PC-9 (cell line): Measurements from ENCODE around the gene TMEM242. TPM values are rescaled to one million over a fixed set of nuclear protein-coding genes. Genes with fewer than 3 reads are reported as not detected.
A peak's percentile ranks its signal among the peaks of the same experiment; 100 is the strongest.
"Not testable (repeated sequence)": the region's sequence is repeated elsewhere in the genome, so short reads cannot be mapped to it uniquely, and the experiment has no call there.

Experiments used
- BruUV-seq: library from RNA; stranded (reverse); fragments of 400-500 nt; replicated peaks from 2 replicates; lab custom pipeline; 2021; lab: Mats Ljungman, UMichigan
- CTCF ChIA-PET: fragments of 300-600 bp; sonication (Branson Sonifier 250); formaldehyde crosslinking; loops from one replicate; lab custom pipeline; 2022; ENCODE audit warnings: antibody characterized with exemption; lab: Charles Lee
- POLR2A ChIA-PET: fragments of 300-600 bp; sonication (Branson Sonifier 250); formaldehyde crosslinking; loops from one replicate; lab custom pipeline; 2022; ENCODE audit warnings: antibody characterized with exemption; ENCODE audit not compliant: unreplicated experiment; lab: Charles Lee
- DNase-seq, 2 experiments: peaks; one replicate each; pipeline versions ENCODE4 v3.0.0 to v3.0.0-alpha.2; 2015 to 2022; ENCODE audit warnings: mixed read lengths in 1 of 2
- H2AFZ ChIP-seq: fragments of 200-600 bp; sonication (generic); 2 replicates; pipeline ENCODE4 v1.8.1; 2017; ENCODE audit warnings: antibody characterized with exemption
- H3F3A ChIP-seq: fragments of 200-600 bp; sonication (generic); 2 replicates; pipeline ENCODE4 v1.8.1; 2017; ENCODE audit warnings: antibody characterized with exemption, mild to moderate bottlenecking, low read depth; ENCODE audit not compliant: insufficient read depth
- H3K27ac ChIP-seq: fragments of 200-600 bp; sonication (generic); 2 replicates; pipeline ENCODE4 v1.6.1; 2016; ENCODE audit warnings: mixed run types
- H3K27me3 ChIP-seq: fragments of 200-600 bp; sonication (generic); 2 replicates; pipeline ENCODE4 v1.6.1; 2016; ENCODE audit warnings: low read depth, mixed run types; ENCODE audit not compliant: insufficient read depth
- H3K36me3 ChIP-seq: fragments of 200-600 bp; sonication (generic); 2 replicates; pipeline ENCODE4 v1.6.1; 2016; ENCODE audit warnings: low read depth, mixed run types
- H3K4me1 ChIP-seq: fragments of 200-600 bp; sonication (generic); replicated peaks from 2 replicates; pipeline ENCODE4 v1.6.1; 2016; ENCODE audit warnings: mixed run types; ENCODE audit not compliant: insufficient read depth
- H3K4me2 ChIP-seq: fragments of 200-600 bp; sonication (generic); 2 replicates; pipeline ENCODE4 v1.6.1; 2017; ENCODE audit warnings: mixed run types
- H3K4me3 ChIP-seq: fragments of 200-600 bp; sonication (generic); 2 replicates; pipeline ENCODE4 v1.6.1; 2016; ENCODE audit warnings: mixed run types
- H3K79me2 ChIP-seq: fragments of 200-600 bp; sonication (generic); 2 replicates; pipeline ENCODE4 v1.6.1; 2017; ENCODE audit warnings: low read depth, mixed run types
- H3K9me2 ChIP-seq: fragments of 200-600 bp; sonication (generic); 2 replicates; pipeline ENCODE4 v1.8.1; 2017; ENCODE audit warnings: mild to moderate bottlenecking; ENCODE audit not compliant: insufficient read depth
- H3K9me3 ChIP-seq: fragments of 200-600 bp; sonication (generic); 2 replicates; pipeline ENCODE4 v1.8.1; 2016; ENCODE audit warnings: low read depth; ENCODE audit not compliant: insufficient read depth
- H4K20me1 ChIP-seq: fragments of 200-600 bp; sonication (generic); 2 replicates; pipeline ENCODE4 v1.8.1; 2017; ENCODE audit not compliant: insufficient read depth
- EZH2 ChIP-seq: fragments of 200-600 bp; sonication (generic); IDR thresholded peaks from 2 replicates; pipeline ENCODE4 v1.8.0; 2017; ENCODE audit warnings: antibody characterized with exemption, low read depth
- intact Hi-C: fragments of 100-400 bp; cut with micrococcal nuclease; formaldehyde crosslinking; loops from one replicate; pipeline ENCODE4 v1.10.0; 2022; ENCODE audit not compliant: unreplicated experiment
- total RNA-seq: library from RNA; stranded (reverse); gene quantifications from 2 replicates; pipeline ENCODE4 v1.2.3, GENCODE V29; 2021
- TF ChIP-seq, protein P1 (sequence below): fragments of 200-600 bp; sonication (generic); conservative IDR thresholded peaks from 2 replicates; pipeline ENCODE4 v1.6.1; 2017; ENCODE audit warnings: mixed run types, antibody characterized with exemption, mild to moderate bottlenecking, moderate library complexity

The TMEM242 gene
- total RNA-seq, 1 experiment from 2014 or later, result 8.1 TPM

DNA sequence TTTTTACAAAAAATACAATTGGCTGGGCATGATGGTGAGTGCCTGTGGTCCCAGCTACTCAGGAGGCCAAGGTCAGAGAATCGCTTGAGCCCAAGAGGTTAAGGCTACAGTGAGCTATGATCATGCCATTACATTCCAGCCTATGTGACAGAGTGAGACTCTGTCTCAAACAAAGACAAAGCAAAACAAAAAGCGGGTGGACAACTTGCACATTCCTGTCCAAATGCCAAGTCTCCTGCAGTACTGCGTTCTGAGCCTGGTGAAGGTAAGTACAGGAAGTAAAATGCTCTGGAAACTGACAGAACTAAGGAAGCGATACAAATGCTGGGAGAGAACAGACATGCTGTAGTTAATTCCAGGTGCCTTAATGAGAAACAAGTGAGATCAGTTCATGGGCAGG, 20.4 kb upstream of the TMEM242 start:
- H4K20me1 ChIP-seq, result no peaks in the 10 kb centered on the region
- no peaks in the 10 kb centered on the region for H3K36me3 ChIP-seq
- BruUV-seq, result no TSS peak
- H3K27me3 ChIP-seq, result no peaks in the 10 kb centered on the region
- H3K79me2 ChIP-seq, result no peaks in the 10 kb centered on the region
- no peak overlapping the region for H3K27ac ChIP-seq
- H3K4me2 ChIP-seq, result no peak overlapping the region
- intact Hi-C loops, result no loop called here
- CTCF ChIA-PET, result no interaction called here
- H3K9me2 ChIP-seq, result no peaks in the 10 kb centered on the region
- H3F3A ChIP-seq, result no peaks in the 10 kb centered on the region
- DNase-seq, result peak in 1 of 2 experiments; percentile 23
- POLR2A ChIA-PET, result interaction anchor here (0.6 kb wide), 1 partner anchor 21 kb away, joined by 5 read pairs; the partner anchor contains the start of gene TMEM242
- TF ChIP-seq, protein P1, sequence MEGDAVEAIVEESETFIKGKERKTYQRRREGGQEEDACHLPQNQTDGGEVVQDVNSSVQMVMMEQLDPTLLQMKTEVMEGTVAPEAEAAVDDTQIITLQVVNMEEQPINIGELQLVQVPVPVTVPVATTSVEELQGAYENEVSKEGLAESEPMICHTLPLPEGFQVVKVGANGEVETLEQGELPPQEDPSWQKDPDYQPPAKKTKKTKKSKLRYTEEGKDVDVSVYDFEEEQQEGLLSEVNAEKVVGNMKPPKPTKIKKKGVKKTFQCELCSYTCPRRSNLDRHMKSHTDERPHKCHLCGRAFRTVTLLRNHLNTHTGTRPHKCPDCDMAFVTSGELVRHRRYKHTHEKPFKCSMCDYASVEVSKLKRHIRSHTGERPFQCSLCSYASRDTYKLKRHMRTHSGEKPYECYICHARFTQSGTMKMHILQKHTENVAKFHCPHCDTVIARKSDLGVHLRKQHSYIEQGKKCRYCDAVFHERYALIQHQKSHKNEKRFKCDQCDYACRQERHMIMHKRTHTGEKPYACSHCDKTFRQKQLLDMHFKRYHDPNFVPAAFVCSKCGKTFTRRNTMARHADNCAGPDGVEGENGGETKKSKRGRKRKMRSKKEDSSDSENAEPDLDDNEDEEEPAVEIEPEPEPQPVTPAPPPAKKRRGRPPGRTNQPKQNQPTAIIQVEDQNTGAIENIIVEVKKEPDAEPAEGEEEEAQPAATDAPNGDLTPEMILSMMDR, result no peak
- no peak for TF ChIP-seq EZH2
- H3K4me1 ChIP-seq, result no peaks in the 10 kb centered on the region
- no peaks in the 10 kb centered on the region for H3K9me3 ChIP-seq
- no peak overlapping the region for H2AFZ ChIP-seq
- H3K4me3 ChIP-seq, result no peak overlapping the region

DNA sequence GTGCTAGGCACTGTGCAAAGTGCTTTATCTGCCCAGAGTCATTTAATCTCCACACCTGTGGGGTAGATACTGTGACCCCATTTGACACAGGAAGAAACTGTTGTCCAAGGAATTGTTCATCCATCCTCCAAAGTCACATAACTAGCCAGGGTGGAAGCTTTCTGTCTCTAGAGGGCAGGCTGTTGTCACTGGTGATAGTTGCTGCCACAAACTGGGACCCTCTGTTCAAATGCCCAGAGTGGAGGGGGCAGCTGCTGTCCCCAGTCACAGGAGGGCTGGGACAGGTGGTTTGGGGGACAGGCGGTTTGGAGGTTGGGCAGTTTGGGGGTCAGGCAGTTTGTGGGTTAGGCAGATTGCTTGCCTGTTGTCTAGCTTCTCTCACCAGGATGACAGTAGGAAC, 16.1 kb upstream of the TMEM242 start:
- H3K27ac ChIP-seq, result no peak overlapping the region
- no peak overlapping the region for H3K4me3 ChIP-seq
- CTCF ChIA-PET, result no interaction called here
- DNase-seq, result no peak
- no peaks in the 10 kb centered on the region for H3K9me3 ChIP-seq
- H3K36me3 ChIP-seq, result no peaks in the 10 kb centered on the region
- TF ChIP-seq EZH2, result no peak
- TF ChIP-seq, protein P1, result no peak; the same call in 1 of the 2 replicates
- POLR2A ChIA-PET, result no interaction called here
- H4K20me1 ChIP-seq, result no peaks in the 10 kb centered on the region
- H3K4me2 ChIP-seq, result no peak overlapping the region
- H3K9me2 ChIP-seq, result no peaks in the 10 kb centered on the region
- no peak overlapping the region for H2AFZ ChIP-seq
- no TSS peak for BruUV-seq
- peaks cover 8% of the 10 kb centered on the region; the same call in 1 of the 2 replicates for H3K4me1 ChIP-seq
- no peaks in the 10 kb centered on the region for H3K79me2 ChIP-seq
- H3F3A ChIP-seq, result no peaks in the 10 kb centered on the region
- no peaks in the 10 kb centered on the region for H3K27me3 ChIP-seq
- intact Hi-C loops, result no loop called here

DNA sequence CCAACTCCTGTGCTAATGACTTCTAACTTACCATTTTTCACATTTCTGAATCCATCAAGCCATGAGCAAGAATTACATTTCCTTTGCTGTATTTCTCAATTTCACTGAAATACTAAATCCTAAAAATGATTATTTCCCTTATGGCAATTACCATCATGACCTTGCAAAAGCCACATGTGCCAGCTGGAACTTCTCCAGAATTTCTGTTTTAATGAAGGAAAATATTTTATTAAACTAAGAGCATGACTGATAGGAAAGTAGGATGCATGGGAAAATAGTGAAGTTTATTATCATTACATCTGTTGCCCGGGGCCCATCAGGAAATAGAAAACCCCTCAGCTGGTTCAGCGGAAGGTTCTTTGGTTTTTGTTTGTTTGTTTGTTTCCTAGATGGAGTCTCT, 14.4 kb upstream of the TMEM242 start:
- no peaks in the 10 kb centered on the region for H3K36me3 ChIP-seq
- intact Hi-C loops, result no loop called here
- no peak overlapping the region for H2AFZ ChIP-seq
- H3K79me2 ChIP-seq, result no peaks in the 10 kb centered on the region
- H3F3A ChIP-seq, result no peaks in the 10 kb centered on the region
- no peak for TF ChIP-seq EZH2
- TF ChIP-seq, protein P1, result no peak
- H3K27me3 ChIP-seq, result no peaks in the 10 kb centered on the region
- H3K27ac ChIP-seq, result no peak overlapping the region
- H3K9me3 ChIP-seq, result no peaks in the 10 kb centered on the region
- no peaks in the 10 kb centered on the region for H4K20me1 ChIP-seq
- POLR2A ChIA-PET, result no interaction called here
- DNase-seq, result no peak
- H3K4me1 ChIP-seq, result peaks cover 8% of the 10 kb centered on the region; the same call in 1 of the 2 replicates
- no peak overlapping the region for H3K4me3 ChIP-seq
- no peak overlapping the region for H3K4me2 ChIP-seq
- BruUV-seq, result no TSS peak
- CTCF ChIA-PET, result no interaction called here
- H3K9me2 ChIP-seq, result no peaks in the 10 kb centered on the region

DNA sequence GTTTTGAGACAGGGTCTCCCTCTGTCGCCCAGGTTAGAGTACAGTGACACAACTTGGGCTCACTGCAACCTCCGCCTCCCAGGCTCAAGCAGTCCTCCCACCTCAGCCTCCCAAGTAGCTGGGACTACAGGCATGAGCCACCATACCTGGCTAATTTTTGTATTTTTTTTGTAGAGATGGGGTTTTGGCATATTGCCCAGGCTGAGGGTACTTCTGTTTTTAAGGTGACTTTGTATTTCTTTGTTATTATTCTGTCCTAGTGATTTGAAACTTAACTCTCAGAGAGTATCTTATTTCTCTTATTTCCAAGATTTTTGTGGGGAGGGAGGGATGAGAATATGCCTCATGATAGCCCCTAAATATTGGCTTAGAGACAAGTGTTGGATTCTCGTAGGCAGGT, 14.0 kb upstream of the TMEM242 start:
- H3K9me3 ChIP-seq, H3K36me3 ChIP-seq, H3F3A ChIP-seq, DNase-seq, H3K4me1 ChIP-seq, H3K27ac ChIP-seq, H3K4me3 ChIP-seq, H3K4me2 ChIP-seq, CTCF ChIA-PET, BruUV-seq, H3K79me2 ChIP-seq, H3K9me2 ChIP-seq, H4K20me1 ChIP-seq, H2AFZ ChIP-seq, intact Hi-C loops, H3K27me3 ChIP-seq, POLR2A ChIA-PET: not testable (repeated sequence)
